Body of pancreas (tissue), 4 donors: ENCODE data around the gene NUTM1.

Experiments
- POLR2A ChIP-seq, 3 donors: fragments of 450-650 bp; IDR thresholded peaks; one replicate each; pipeline ENCODE4 v1.6.1; 2016; ENCODE audit warnings: antibody characterized with exemption in 3 of 3, mild to moderate bottlenecking in 2 of 3
- TF ChIP-seq, protein P1 (sequence below), 7 experiments: fragments of 450-650 bp in 4 of 7; fragments of 200-600 bp in 3 of 7; sonication (generic) in 3 of 7; IDR thresholded peaks; one replicate each; pipeline ENCODE4 v1.5.1; 2016 to 2019; ENCODE audit warnings: antibody characterized with exemption in 7 of 7

DNA sequence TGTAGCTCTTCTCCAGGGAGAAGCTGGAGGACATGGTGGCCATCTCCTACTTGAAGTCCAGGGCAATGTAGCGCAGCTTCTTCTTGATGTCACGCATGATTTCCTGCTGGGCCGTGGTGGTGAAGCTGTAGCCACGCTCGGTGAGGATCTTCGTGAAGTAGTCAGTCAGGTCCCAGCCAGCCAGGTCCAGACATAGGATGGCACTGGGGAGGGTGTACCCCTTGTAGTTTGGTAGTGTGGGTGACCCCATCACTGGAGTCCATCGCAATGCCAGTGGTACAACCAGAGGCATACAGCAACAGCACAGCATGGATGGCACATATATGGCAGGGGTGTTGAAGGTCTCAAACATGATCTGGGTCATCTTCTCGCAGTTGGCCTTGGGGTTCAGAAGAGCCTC, 30.8 kb downstream of the NUTM1 start:
- TF ChIP-seq, protein P1, sequence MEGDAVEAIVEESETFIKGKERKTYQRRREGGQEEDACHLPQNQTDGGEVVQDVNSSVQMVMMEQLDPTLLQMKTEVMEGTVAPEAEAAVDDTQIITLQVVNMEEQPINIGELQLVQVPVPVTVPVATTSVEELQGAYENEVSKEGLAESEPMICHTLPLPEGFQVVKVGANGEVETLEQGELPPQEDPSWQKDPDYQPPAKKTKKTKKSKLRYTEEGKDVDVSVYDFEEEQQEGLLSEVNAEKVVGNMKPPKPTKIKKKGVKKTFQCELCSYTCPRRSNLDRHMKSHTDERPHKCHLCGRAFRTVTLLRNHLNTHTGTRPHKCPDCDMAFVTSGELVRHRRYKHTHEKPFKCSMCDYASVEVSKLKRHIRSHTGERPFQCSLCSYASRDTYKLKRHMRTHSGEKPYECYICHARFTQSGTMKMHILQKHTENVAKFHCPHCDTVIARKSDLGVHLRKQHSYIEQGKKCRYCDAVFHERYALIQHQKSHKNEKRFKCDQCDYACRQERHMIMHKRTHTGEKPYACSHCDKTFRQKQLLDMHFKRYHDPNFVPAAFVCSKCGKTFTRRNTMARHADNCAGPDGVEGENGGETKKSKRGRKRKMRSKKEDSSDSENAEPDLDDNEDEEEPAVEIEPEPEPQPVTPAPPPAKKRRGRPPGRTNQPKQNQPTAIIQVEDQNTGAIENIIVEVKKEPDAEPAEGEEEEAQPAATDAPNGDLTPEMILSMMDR (IDR thresholded peaks at IDR 0.05) = no peak
- TF ChIP-seq POLR2A (IDR thresholded peaks at IDR 0.05) = no peak
